Measurements from ENCODE around the gene PSMA5.

GRCh38 chr1:109396871-109397580 is 29.2 kb downstream of the PSMA5 start:
- TF ChIP-seq HOXC10 (CRISPR knock-in tag; IDR thresholded peaks at IDR 0.05) = no peak
- TF ChIP-seq ZNF747 (tag by site-specific recombination; IDR thresholded peaks at IDR 0.05) = no peak
- no peak for TF ChIP-seq ZNF114 (tag by site-specific recombination; IDR thresholded peaks at IDR 0.05)
- no peak for TF ChIP-seq ZBTB21 (tag by site-specific recombination; IDR thresholded peaks at IDR 0.05)
- no peak for TF ChIP-seq ZNF639 (tag by site-specific recombination; IDR thresholded peaks at IDR 0.05)
- TF ChIP-seq ZNF600 (tag by site-specific recombination; IDR thresholded peaks at IDR 0.05) = no peak
- TF ChIP-seq CTCF (tag by site-specific recombination; IDR thresholded peaks at IDR 0.05) = no peak
- TF ChIP-seq ZNF148 (tag by site-specific recombination; IDR thresholded peaks at IDR 0.05; ENCODE audit: borderline replicate concordance) = no peak
- no peak for TF ChIP-seq SETDB1 (IDR thresholded peaks at IDR 0.05; ENCODE audit: insufficient read length, low read length)
- no peak for TF ChIP-seq ZNF670 (tag by site-specific recombination; IDR thresholded peaks at IDR 0.05; ENCODE audit: low read depth)
- TF ChIP-seq SP3 (tag by site-specific recombination; IDR thresholded peaks at IDR 0.05) = no peak
- TF ChIP-seq ZNF518A (tag by site-specific recombination; conservative IDR thresholded peaks at IDR 0.05; ENCODE audit: low read depth) = no peak

Measured in HEK293 (cell line).